ENCODE measurements around the gene ATP5PO. TPM values are rescaled to one million over a fixed set of nuclear protein-coding genes. Genes with fewer than 3 reads are reported as not detected.
"Not testable (repeated sequence)": the region's sequence is repeated elsewhere in the genome, so short reads cannot be mapped to it uniquely, and the experiment has no call there.

ATP5PO gene
- total and polyA plus RNA-seq, 3 experiments from 2014 or later, result 183 to 316 (median 194) TPM

DNA sequence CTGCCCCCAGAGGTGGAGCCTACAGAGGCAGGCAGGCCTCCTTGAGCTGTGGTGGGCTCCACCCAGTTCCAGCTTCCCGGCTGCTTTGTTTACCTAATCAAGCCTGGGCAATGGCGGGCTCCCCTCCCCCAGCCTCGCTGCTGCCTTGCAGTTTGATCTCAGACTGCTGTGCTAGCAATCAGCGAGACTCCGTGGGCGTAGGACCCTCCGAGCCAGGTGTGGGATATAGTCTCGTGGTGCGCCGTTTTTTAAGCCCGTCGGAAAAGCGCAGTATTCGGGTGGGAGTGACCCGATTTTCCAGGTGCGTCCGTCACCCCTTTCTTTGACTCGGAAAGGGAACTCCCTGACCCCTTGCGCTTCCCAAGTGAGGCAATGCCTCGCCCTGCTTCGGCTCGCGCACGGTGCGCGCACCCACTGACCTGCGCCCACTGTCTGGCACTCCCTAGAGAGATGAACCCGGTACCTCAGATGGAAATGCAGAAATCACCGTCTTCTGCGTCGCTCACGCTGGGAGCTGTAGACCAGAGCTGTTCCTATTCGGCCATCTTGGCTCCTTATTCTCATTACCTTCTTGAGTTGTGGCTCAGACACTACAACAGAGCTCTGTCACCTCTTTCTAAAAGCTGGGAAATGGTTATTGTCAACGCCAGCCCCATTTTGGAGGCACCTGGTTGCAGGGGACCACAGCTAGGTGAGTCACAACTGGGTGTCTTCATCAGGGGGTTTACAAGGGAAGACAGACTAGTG is 15.6 kb upstream of the ATP5PO start:
- not testable (repeated sequence) for H3K36me3 ChIP-seq (ENCODE audit: insufficient read depth, low read length); H3K9me3 Mint-ChIP-seq; H3K9me3 ChIP-seq (ENCODE audit: low read length); H3K27me3 Mint-ChIP-seq; H3K27me3 ChIP-seq (ENCODE audit: insufficient read depth, low read length, poor library complexity, severe bottlenecking)
- Histone ChIP-seq H3K4me3 (ENCODE audit: low read length) (peak overlapping the region; percentile 83), H3K27ac (ENCODE audit: low read depth, low read length) (peak overlapping the region; percentile 98), H3K4me1 (ENCODE audit: insufficient read depth, low read length) (peaks cover 42% of the 10 kb centered on the region)
- peak overlapping the region; percentile 96 to 100 (median 99) for H3K27ac Mint-ChIP-seq
- H3K4me3 Mint-ChIP-seq, result peak overlapping the region; percentile 91 to 100 (median 96)
- ChIA-PET POLR2A (interaction anchor here (0.6 to 5.5 kb wide), 10 partner anchors 8 to 142 kb away, joined by 3 to 139 read pairs (median 6); partner anchors contain the start of genes MRPS6 and SLC5A3), CTCF (interaction anchor here (0.9 to 9.8 kb wide), 7 partner anchors 11 to 202 kb away, joined by 3 to 104 read pairs (median 4); no protein-coding TSS in a partner anchor)
- DNase-seq, result peak; percentile 62 to 92 (median 82)
- H3K36me3 Mint-ChIP-seq, result peaks cover 5 to 39% (median 9%) of the 10 kb centered on the region in 3 donors
- H3K4me1 Mint-ChIP-seq, result peaks cover 31 to 39% (median 34%) of the 10 kb centered on the region in 3 donors

DNA sequence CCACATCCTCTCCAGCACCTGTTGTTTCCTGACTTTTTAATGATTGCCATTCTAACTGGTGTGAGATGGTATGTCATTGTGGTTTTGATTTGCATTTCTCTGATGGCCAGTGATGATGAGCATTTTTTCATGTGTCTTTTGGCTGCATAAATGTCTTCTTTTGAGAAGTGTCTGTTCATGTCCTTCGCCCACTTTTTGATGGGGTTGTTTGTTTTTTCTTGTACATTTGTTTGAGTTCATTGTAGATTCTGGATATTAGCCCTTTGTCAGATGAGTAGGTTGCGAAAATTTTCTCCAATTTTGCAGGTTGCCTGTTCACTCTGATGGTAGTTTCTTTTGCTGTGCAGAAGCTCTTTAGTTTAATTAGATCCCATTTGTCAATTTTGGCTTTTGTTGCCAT is 10.6 kb upstream of the ATP5PO start:
- Mint-ChIP-seq H3K9me3 (peaks cover 0 to 13% (median 6%) of the 10 kb centered on the region in 5 donors), H3K4me1 (peaks cover 10 to 14% (median 13%) of the 10 kb centered on the region in 3 donors)
- H3K27ac Mint-ChIP-seq; H3K4me3 ChIP-seq (ENCODE audit: low read length); DNase-seq; H3K27me3 ChIP-seq (ENCODE audit: insufficient read depth, low read length, poor library complexity, severe bottlenecking); CTCF ChIA-PET; H3K27ac ChIP-seq (ENCODE audit: low read depth, low read length); H3K36me3 Mint-ChIP-seq; H3K27me3 Mint-ChIP-seq; H3K9me3 ChIP-seq (ENCODE audit: low read length); H3K36me3 ChIP-seq (ENCODE audit: insufficient read depth, low read length); POLR2A ChIA-PET; H3K4me3 Mint-ChIP-seq: not testable (repeated sequence)
- peaks cover 12% of the 10 kb centered on the region for H3K4me1 ChIP-seq (ENCODE audit: insufficient read depth, low read length)

DNA sequence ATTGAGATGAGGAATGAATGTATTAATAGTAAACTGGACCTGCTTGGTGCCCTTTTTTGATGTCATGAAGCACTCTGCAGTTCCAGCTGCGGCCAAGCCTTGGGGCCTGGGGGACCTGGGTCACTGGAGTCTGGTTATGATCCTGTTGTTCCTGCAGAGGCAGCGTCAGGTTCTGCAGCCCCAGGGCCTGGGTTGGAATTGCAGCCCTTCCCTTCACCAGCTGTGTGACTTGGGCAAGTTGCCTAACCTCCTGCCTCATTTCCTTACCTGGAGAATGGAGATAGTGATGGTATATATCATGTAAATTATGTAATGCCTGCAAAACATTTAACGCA is 9.1 kb upstream of the ATP5PO start:
- ChIA-PET CTCF (interaction anchor here (0.7 to 7.0 kb wide), 48 partner anchors 10 to 443 kb away, joined by 3 to 190 read pairs (median 5); partner anchors contain the start of genes ATP5PO, MRPS6 and SLC5A3), POLR2A (interaction anchor here (1.0 to 3.4 kb wide), 5 partner anchors 12 to 423 kb away, joined by 4 to 29 read pairs (median 7); partner anchors contain the start of genes MRPS6 and SLC5A3)
- H3K27me3 Mint-ChIP-seq, result no peaks in the 10 kb centered on the region
- no peaks in the 10 kb centered on the region for H3K9me3 ChIP-seq (ENCODE audit: low read length)
- no peak overlapping the region for H3K27ac ChIP-seq (ENCODE audit: low read depth, low read length)
- peaks cover 0 to 13% (median 6%) of the 10 kb centered on the region in 5 donors for H3K9me3 Mint-ChIP-seq
- H3K27ac Mint-ChIP-seq, result peak overlapping the region in 7 of 8 donors; percentile 16 to 86 (median 47)
- peaks cover 0 to 3% (median 0%) of the 10 kb centered on the region in 3 donors for H3K36me3 Mint-ChIP-seq
- H3K36me3 ChIP-seq (ENCODE audit: insufficient read depth, low read length), result no peaks in the 10 kb centered on the region
- H3K4me3 Mint-ChIP-seq, result peak overlapping the region in 1 of 7 donors; percentile 40
- H3K4me1 Mint-ChIP-seq, result peaks cover 10 to 15% (median 13%) of the 10 kb centered on the region in 3 donors
- H3K4me1 ChIP-seq (ENCODE audit: insufficient read depth, low read length), result peaks cover 12% of the 10 kb centered on the region
- no peak for DNase-seq
- no peaks in the 10 kb centered on the region for H3K27me3 ChIP-seq (ENCODE audit: insufficient read depth, low read length, poor library complexity, severe bottlenecking)
- no peak overlapping the region for H3K4me3 ChIP-seq (ENCODE audit: low read length)

DNA sequence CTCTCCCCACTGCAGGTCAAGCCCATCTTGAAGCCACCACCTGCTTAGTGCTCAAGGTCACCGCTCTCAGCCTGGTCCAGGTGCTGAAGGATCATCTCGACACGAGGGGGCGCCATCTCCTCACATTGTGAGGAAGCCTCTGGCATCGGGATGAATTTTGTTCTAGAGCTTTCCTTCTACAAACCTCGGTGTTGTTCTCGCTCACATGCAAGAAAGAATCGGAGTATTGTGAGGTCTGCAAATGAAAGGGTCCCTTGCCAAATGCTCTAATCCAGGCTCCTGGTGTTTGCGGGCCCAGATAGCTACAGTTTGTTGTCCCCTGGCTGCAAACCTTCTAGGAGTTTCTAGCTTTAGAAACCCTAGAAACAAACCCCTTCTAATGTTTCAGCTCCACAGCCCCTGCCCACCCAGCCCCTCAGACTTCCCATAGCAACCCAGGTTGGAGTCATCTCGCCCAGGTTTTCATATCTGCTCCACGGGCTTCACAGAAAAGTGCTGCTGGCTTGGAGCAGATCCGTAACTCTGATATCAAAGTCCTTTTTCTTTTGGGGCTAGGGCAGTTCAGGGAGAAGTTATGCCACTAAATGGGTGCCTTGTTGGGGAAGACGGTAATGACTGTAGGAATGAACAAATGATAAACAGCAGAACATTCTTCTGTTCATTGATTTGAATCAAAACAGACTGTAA is 8.6 kb upstream of the ATP5PO start:
- Histone ChIP-seq H3K27me3 (ENCODE audit: insufficient read depth, low read length, poor library complexity, severe bottlenecking) (no peaks in the 10 kb centered on the region), H3K4me3 (ENCODE audit: low read length) (peak overlapping the region; percentile 13), H3K4me1 (ENCODE audit: insufficient read depth, low read length) (peaks cover 12% of the 10 kb centered on the region), H3K27ac (ENCODE audit: low read depth, low read length) (no peak overlapping the region), H3K36me3 (ENCODE audit: insufficient read depth, low read length) (no peaks in the 10 kb centered on the region), H3K9me3 (ENCODE audit: low read length) (no peaks in the 10 kb centered on the region)
- ChIA-PET POLR2A (interaction anchor here (1.0 to 3.4 kb wide), 7 partner anchors 8 to 423 kb away, joined by 5 to 29 read pairs (median 5); partner anchors contain the start of genes MRPS6 and SLC5A3), CTCF (interaction anchor here (0.7 to 7.0 kb wide), 66 partner anchors 9 to 443 kb away, joined by 3 to 190 read pairs (median 4); partner anchors contain the start of genes ATP5PO, MRPS6 and SLC5A3)
- Mint-ChIP-seq H3K4me1 (peaks cover 10 to 15% (median 13%) of the 10 kb centered on the region in 3 donors), H3K27me3 (no peaks in the 10 kb centered on the region), H3K9me3 (peaks cover 0 to 13% (median 6%) of the 10 kb centered on the region in 5 donors), H3K4me3 (peak overlapping the region in 3 of 7 donors; percentile 26 to 61 (median 51)), H3K36me3 (peaks cover 0 to 3% (median 0%) of the 10 kb centered on the region in 3 donors), H3K27ac (peak overlapping the region; percentile 39 to 86 (median 69))
- peak; percentile 72 to 90 (median 80) for DNase-seq

DNA sequence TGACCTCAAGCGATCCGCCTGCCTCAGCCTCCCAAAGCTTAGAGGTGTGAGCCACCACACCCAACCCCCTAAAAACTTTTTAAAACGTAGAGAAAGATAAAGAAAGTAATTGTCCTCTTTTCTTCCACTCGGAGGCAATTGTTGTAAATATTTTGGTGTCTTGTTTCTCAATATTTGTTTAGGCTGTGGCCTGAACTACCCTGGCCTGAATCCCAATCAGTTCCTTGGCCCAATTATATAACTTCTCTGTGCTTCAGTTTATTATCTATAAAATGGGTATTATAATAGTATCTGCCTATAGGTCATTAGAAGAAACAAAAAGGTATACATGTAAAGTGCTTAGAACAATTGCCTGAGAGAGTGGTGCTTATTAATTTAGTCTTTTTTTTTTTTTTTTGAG is 1.8 kb upstream of the ATP5PO start:
- Histone ChIP-seq H3K27ac (ENCODE audit: low read depth, low read length) (no peak overlapping the region), H3K4me3 (ENCODE audit: low read length) (no peak overlapping the region), H3K9me3 (ENCODE audit: low read length) (no peaks in the 10 kb centered on the region), H3K36me3 (ENCODE audit: insufficient read depth, low read length) (no peaks in the 10 kb centered on the region), H3K4me1 (ENCODE audit: insufficient read depth, low read length) (peaks cover 19% of the 10 kb centered on the region), H3K27me3 (ENCODE audit: insufficient read depth, low read length, poor library complexity, severe bottlenecking) (no peaks in the 10 kb centered on the region)
- no peaks in the 10 kb centered on the region for H3K9me3 Mint-ChIP-seq
- no peak overlapping the region for H3K27ac Mint-ChIP-seq
- peaks cover 27 to 43% (median 33%) of the 10 kb centered on the region in 3 donors for H3K4me1 Mint-ChIP-seq
- H3K36me3 Mint-ChIP-seq, result peaks cover 0 to 25% (median 0%) of the 10 kb centered on the region in 3 donors
- ChIA-PET POLR2A (interaction anchor here (0.8 kb wide), 1 partner anchor 20 kb away, joined by 3 read pairs; no protein-coding TSS in a partner anchor), CTCF (interaction anchor here (1.3 kb wide), 1 partner anchor 431 kb away, joined by 4 read pairs; no protein-coding TSS in a partner anchor)
- no peaks in the 10 kb centered on the region for H3K27me3 Mint-ChIP-seq
- H3K4me3 Mint-ChIP-seq, result no peak overlapping the region
- no peak for DNase-seq

DNA sequence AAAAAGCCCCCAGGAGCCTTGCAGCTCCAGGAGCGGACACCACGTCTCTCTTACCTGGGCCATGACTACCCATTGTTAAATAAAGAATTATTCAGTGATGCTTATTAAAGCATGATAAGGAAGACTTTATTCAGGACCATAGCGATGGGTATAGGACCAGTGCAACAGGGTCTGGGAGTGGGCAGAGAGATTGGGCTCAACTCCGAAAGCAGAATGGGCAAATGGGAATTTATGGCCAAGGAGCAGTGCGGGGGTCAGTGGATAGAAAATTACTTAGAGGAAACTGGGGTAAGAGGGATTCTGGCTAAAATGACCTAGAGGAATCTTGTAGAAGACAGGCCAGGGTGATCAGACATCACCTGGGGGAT is 580 bp upstream of the ATP5PO start:
- peak overlapping the region; percentile 89 for H3K27ac ChIP-seq (ENCODE audit: low read depth, low read length)
- H3K36me3 ChIP-seq (ENCODE audit: insufficient read depth, low read length), result peaks cover 2% of the 10 kb centered on the region
- no peak for DNase-seq
- Mint-ChIP-seq H3K9me3 (no peaks in the 10 kb centered on the region), H3K36me3 (peaks cover 0 to 34% (median 0%) of the 10 kb centered on the region in 3 donors), H3K4me1 (peaks cover 27 to 45% (median 35%) of the 10 kb centered on the region in 3 donors), H3K4me3 (peak overlapping the region; percentile 97 to 100 (median 98)), H3K27ac (peak overlapping the region; percentile 92 to 100 (median 98)), H3K27me3 (no peaks in the 10 kb centered on the region)
- POLR2A ChIA-PET, result interaction anchor here (0.7 kb wide), 1 partner anchor 320 kb away, joined by 3 read pairs; no protein-coding TSS in a partner anchor
- peaks cover 19% of the 10 kb centered on the region for H3K4me1 ChIP-seq (ENCODE audit: insufficient read depth, low read length)
- H3K27me3 ChIP-seq (ENCODE audit: insufficient read depth, low read length, poor library complexity, severe bottlenecking), result no peaks in the 10 kb centered on the region
- H3K4me3 ChIP-seq (ENCODE audit: low read length), result peak overlapping the region; percentile 93
- H3K9me3 ChIP-seq (ENCODE audit: low read length), result no peaks in the 10 kb centered on the region
- CTCF ChIA-PET, result no interaction called here

DNA sequence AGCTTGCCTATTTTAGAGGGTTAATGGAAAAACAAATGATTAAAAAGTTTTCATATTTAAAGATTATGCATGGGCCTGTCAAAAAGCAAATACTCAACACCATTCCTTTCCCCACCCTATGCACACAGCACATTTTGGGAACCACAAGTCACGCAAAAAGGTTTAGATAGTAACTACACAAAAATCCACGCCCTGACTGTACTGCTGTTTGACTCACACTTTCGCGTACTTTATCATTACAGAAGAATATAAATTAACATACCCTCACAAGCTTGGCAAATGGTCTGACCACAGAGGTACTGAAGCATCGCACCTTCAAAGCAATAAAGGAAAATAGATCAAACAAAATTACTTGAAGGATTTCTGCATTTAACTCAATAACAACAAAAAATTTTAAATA is 1.4 kb downstream of the ATP5PO start:
- Histone ChIP-seq H3K36me3 (ENCODE audit: insufficient read depth, low read length) (peaks cover 17% of the 10 kb centered on the region), H3K27ac (ENCODE audit: low read depth, low read length) (peak overlapping the region; percentile 89), H3K4me1 (ENCODE audit: insufficient read depth, low read length) (peaks cover 19% of the 10 kb centered on the region), H3K4me3 (ENCODE audit: low read length) (no peak overlapping the region), H3K27me3 (ENCODE audit: insufficient read depth, low read length, poor library complexity, severe bottlenecking) (no peaks in the 10 kb centered on the region), H3K9me3 (ENCODE audit: low read length) (no peaks in the 10 kb centered on the region)
- Mint-ChIP-seq H3K36me3 (peaks cover 0 to 54% (median 8%) of the 10 kb centered on the region in 3 donors), H3K27ac (peak overlapping the region in 4 of 8 donors; percentile 8 to 98 (median 81)), H3K4me1 (peaks cover 33 to 56% (median 49%) of the 10 kb centered on the region in 3 donors), H3K4me3 (peak overlapping the region; percentile 44 to 99 (median 98)), H3K9me3 (no peaks in the 10 kb centered on the region), H3K27me3 (no peaks in the 10 kb centered on the region)
- ChIA-PET POLR2A (no interaction called here), CTCF (interaction anchor here (0.8 to 1.4 kb wide), 5 partner anchors 9 to 453 kb away, joined by 3 to 5 read pairs (median 3); no protein-coding TSS in a partner anchor)
- DNase-seq, result no peak
